ENCODE measurements around the gene ELOVL5. TPM values are rescaled to one million over a fixed set of nuclear protein-coding genes. Genes with fewer than 3 reads are reported as not detected.
"Not testable (repeated sequence)": the region's sequence is repeated elsewhere in the genome, so short reads cannot be mapped to it uniquely, and the experiment has no call there.

ELOVL5 gene
- total RNA-seq = 62.3 and 67.6 TPM in 2 replicates

- DNase-seq (ENCODE audit: low read depth in 2 of 2) = peak; percentile 99
Measured at GRCh38 chr6:53348371-53349208, at the start of gene ELOVL5. TSS of gene ELOVL5 (minus strand) at chr6:53348950. CDS start at chr6:53295699, 53,251 bp downstream.

- no peak for DNase-seq (ENCODE audit: low read depth in 2 of 2)
Measured at GRCh38 chr6:53397283-53397682, 48.5 kb upstream of the ELOVL5 start.

GRCh38 chr6:53395986-53396385 is 47.2 kb upstream of the ELOVL5 start:
- DNase-seq (ENCODE audit: low read depth in 2 of 2) = no peak

GRCh38 chr6:53394704-53395103 is 46.0 kb upstream of the ELOVL5 start:
- no peak for DNase-seq (ENCODE audit: low read depth in 2 of 2)

GRCh38 chr6:53391170-53391569 is 42.4 kb upstream of the ELOVL5 start:
- peak; percentile 51 to 93 for DNase-seq (ENCODE audit: low read depth in 2 of 2)

- DNase-seq (ENCODE audit: low read depth in 2 of 2) = no peak
Measured at GRCh38 chr6:53390010-53390409, 41.3 kb upstream of the ELOVL5 start.

GRCh38 chr6:53388615-53389014 is 39.9 kb upstream of the ELOVL5 start:
- DNase-seq (ENCODE audit: low read depth in 2 of 2) = not testable (repeated sequence)

GRCh38 chr6:53382421-53382820 is 33.7 kb upstream of the ELOVL5 start:
- DNase-seq (ENCODE audit: low read depth in 2 of 2) = no peak

GRCh38 chr6:53378208-53378607 is 29.5 kb upstream of the ELOVL5 start:
- no peak for DNase-seq (ENCODE audit: low read depth in 2 of 2)

GRCh38 chr6:53377793-53378192 is 29.0 kb upstream of the ELOVL5 start:
- no peak for DNase-seq (ENCODE audit: low read depth in 2 of 2)

- DNase-seq (ENCODE audit: low read depth in 2 of 2) = no peak
Measured at GRCh38 chr6:53377289-53377688, 28.5 kb upstream of the ELOVL5 start.

GRCh38 chr6:53376661-53377226 is 28.0 kb upstream of the ELOVL5 start:
- no peak for DNase-seq (ENCODE audit: low read depth in 2 of 2)

- DNase-seq (ENCODE audit: low read depth in 2 of 2) = no peak
Measured at GRCh38 chr6:53375847-53376246, 27.1 kb upstream of the ELOVL5 start.

- DNase-seq (ENCODE audit: low read depth in 2 of 2) = no peak
Measured at GRCh38 chr6:53373638-53374037, 24.9 kb upstream of the ELOVL5 start.

- DNase-seq (ENCODE audit: low read depth in 2 of 2) = no peak
Measured at GRCh38 chr6:53369876-53370515, 21.2 kb upstream of the ELOVL5 start.

GRCh38 chr6:53369051-53369450 is 20.3 kb upstream of the ELOVL5 start:
- DNase-seq (ENCODE audit: low read depth in 2 of 2) = no peak

- DNase-seq (ENCODE audit: low read depth in 2 of 2) = no peak
Measured at GRCh38 chr6:53366128-53366641, 17.4 kb upstream of the ELOVL5 start.

- DNase-seq (ENCODE audit: low read depth in 2 of 2) = no peak
Measured at GRCh38 chr6:53363341-53364079, 14.8 kb upstream of the ELOVL5 start.

GRCh38 chr6:53361549-53362031 is 12.8 kb upstream of the ELOVL5 start:
- peak in 1 of 2 donors; percentile 34 for DNase-seq (ENCODE audit: low read depth in 2 of 2)

- DNase-seq (ENCODE audit: low read depth in 2 of 2) = no peak
Measured at GRCh38 chr6:53360093-53360912, 11.6 kb upstream of the ELOVL5 start.

GRCh38 chr6:53359843-53360092 is 11.0 kb upstream of the ELOVL5 start:
- no peak for DNase-seq (ENCODE audit: low read depth in 2 of 2)

Data from lung microvascular endothelial cell (primary cell).